Brain microvascular endothelial cell (primary cell): ENCODE results near the gene DOCK9.

ENCODE experiments used
- DNase-seq: peaks from one replicate; pipeline ENCODE4 v3.0.0-alpha.2; 2020
- H3K27ac ChIP-seq: fragments of 250-450 bp; sonication (Bioruptor Pico); 2 replicates; pipeline ENCODE4 v1.5.1; 2020; ENCODE audit warnings: mild to moderate bottlenecking, moderate library complexity
- H3K27me3 ChIP-seq: fragments of 250-450 bp; sonication (Bioruptor Pico); replicated peaks from 2 replicates; pipeline ENCODE4 v1.5.1; 2020; ENCODE audit warnings: mild to moderate bottlenecking
- H3K36me3 ChIP-seq: fragments of 250-450 bp; sonication (Bioruptor Pico); replicated peaks from 2 replicates; pipeline ENCODE4 v1.5.1; 2020; ENCODE audit warnings: mild to moderate bottlenecking
- H3K4me3 ChIP-seq: 2 replicates; pipeline ENCODE4 v1.5.1; 2011; ENCODE audit warnings: low read depth, mild to moderate bottlenecking, control low read depth, low read length, moderate library complexity
- CTCF ChIP-seq: IDR thresholded peaks from 2 replicates; pipeline ENCODE4 v1.5.1; 2011; ENCODE audit warnings: low read depth, mild to moderate bottlenecking, moderate library complexity, low read length, control low read depth, inconsistent platforms; ENCODE audit errors: missing control alignments
- in situ Hi-C: cut with HindIII; loops from 2 replicates; pipeline ENCODE4 v1.10.0; 2017; ENCODE audit warnings: low sequenced_read_pairs, low pct_ligation_motif_present

DOCK9 gene

GRCh38 chr13:98803921-98804320 is 173.9 kb downstream of the DOCK9 start:
- no peak for TF ChIP-seq CTCF
- in situ Hi-C loops: no loop called here
- H3K36me3 ChIP-seq: peaks cover 3% of the 10 kb centered on the region
- H3K27me3 ChIP-seq: no peaks in the 10 kb centered on the region
- H3K27ac ChIP-seq: no peak overlapping the region
- DNase-seq: no peak
- H3K4me3 ChIP-seq: no peak overlapping the region

DNA sequence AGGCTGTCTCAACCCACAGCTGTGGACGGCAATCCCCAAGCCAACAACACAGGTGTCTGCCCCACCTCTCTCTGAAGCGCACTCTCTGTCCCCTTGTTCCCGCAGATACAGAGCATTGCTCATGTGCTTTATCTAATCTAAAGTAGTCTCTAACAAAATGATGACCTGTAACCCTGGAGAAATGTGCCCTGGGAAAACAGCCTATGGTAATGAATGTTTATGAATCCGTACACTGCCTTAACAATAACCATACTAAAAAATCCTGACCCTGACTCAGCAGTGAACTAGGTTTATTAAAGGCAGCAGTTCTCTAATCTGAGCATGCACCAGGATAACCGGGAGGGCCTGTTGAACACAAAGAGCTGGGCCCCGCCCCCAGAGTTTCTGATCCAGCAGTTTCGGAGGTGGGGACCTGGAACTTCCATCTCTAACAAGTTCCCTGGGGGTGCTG is 174.7 kb downstream of the DOCK9 start:
- Histone ChIP-seq H3K27me3 (no peaks in the 10 kb centered on the region), H3K4me3 (no peak overlapping the region), H3K36me3 (peaks cover 4% of the 10 kb centered on the region), H3K27ac (no peak overlapping the region)
- no peak for DNase-seq
- in situ Hi-C loops: no loop called here
- TF ChIP-seq CTCF: no peak

DNA sequence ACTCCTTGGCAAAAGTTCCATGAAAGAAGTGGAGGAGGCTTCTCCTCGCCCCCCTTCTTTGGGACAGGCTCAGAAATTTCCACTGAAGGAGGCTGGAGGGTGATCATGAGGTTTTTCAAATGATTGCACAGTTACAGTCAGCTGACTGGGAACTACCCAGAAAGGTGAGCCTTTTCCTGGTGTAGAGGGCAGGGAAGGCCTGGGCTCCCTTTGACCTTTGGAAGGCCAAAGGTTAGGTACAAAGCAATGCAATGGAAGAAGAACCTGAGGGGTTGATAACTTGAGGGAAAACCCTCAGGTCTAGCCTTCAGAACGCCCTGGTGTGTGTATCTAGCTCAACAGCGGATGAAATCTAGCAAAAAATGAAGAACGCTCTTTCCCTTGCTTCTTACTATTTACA is 175.3 kb downstream of the DOCK9 start:
- in situ Hi-C loops: no loop called here
- Histone ChIP-seq H3K27me3 (no peaks in the 10 kb centered on the region), H3K4me3 (no peak overlapping the region), H3K27ac (no peak overlapping the region), H3K36me3 (peaks cover 7% of the 10 kb centered on the region)
- no peak for TF ChIP-seq CTCF
- DNase-seq: no peak

GRCh38 chr13:98801626-98802418 is 176.0 kb downstream of the DOCK9 start:
- Histone ChIP-seq H3K36me3 (peaks cover 7% of the 10 kb centered on the region), H3K27ac (no peak overlapping the region), H3K27me3 (no peaks in the 10 kb centered on the region), H3K4me3 (no peak overlapping the region)
- no peak for DNase-seq
- in situ Hi-C loops: no loop called here
- TF ChIP-seq CTCF: no peak

DNA sequence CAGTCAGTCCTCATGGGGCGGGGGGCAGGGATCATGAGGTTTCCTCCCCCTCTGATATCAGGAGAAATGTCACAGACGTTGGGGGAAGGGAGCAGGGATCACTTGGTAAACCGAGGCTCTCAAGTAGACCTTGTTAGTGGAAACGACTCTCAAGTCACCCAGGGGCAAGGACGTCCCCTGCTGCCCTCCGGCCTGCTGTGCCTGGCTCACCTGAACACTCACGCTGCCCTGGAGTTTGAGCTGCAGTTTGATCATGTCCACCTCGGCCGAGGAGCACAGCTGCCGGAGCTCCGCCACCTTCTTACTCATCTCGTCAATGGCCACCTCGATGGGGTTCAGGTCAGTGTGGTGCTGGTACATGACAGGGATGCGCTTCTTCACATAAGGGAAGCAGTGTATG is 177.8 kb downstream of the DOCK9 start:
- H3K27ac ChIP-seq: no peak overlapping the region
- DNase-seq: no peak
- in situ Hi-C loops: no loop called here
- H3K27me3 ChIP-seq: no peaks in the 10 kb centered on the region
- no peak for TF ChIP-seq CTCF
- H3K36me3 ChIP-seq: peaks cover 7% of the 10 kb centered on the region
- H3K4me3 ChIP-seq: no peak overlapping the region
